GM21717 (cell line): Measurements from ENCODE around the gene YWHAB.

Source experiments
- ATAC-seq: cut with Tn5 transposase; IDR thresholded peaks from one replicate; pipeline ENCODE4 v1.9.1; 2021; ENCODE audit warnings: mild to moderate bottlenecking, moderate library complexity; ENCODE audit not compliant: unreplicated experiment

YWHAB gene

GRCh38 chr20:44911264-44911921 is 25.9 kb downstream of the YWHAB start:
- ATAC-seq, result no peak

DNA sequence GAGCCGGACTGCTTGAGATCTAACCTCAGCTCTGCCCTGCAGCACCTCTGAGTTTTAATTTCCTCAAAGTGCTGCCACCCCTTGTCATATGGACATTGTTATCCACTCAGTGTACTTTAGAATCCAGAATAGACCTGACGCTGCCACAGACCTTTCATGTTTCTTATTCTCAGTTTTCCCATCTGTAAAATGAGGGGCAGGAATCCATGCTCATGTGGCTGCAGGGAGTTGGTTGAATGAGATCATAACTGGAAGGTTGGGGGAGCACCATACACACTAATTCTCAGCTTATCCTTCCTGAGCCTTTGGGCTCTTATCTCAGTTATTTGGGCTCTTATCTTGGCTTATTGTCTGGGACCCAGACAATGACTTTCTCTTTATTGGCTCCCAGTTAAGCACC is 26.7 kb downstream of the YWHAB start:
- ATAC-seq, result no peak

- no peak for ATAC-seq
These were observed 29.4 kb downstream of the YWHAB start for GRCh38 chr20:44914924-44915323.

- ATAC-seq, result no peak
These were observed 31.1 kb downstream of the YWHAB start for GRCh38 chr20:44916586-44916985.

GRCh38 chr20:44917399-44917798 is 31.9 kb downstream of the YWHAB start:
- ATAC-seq, result no peak

- ATAC-seq, result no peak
These were observed 32.8 kb downstream of the YWHAB start for GRCh38 chr20:44918342-44918741.

DNA sequence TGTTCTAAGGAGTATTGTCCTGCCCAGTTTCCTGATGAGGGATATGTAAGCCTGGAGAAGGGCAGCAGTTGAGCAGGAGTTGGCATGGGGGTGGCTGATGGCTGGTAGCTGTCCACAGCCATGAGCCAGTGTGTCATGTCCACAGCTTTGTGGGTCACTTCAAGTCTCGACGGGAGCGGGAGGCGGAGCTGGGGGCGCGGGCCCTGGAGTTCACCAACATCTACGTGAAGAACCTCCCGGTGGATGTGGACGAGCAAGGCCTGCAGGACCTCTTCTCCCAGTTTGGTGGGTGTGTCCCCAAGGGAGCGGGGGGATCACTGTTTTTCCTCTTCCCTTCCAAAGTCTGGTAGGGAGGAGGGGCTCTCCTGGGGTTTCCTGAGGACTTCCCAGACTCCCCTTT is 33.3 kb downstream of the YWHAB start:
- ATAC-seq, result no peak

DNA sequence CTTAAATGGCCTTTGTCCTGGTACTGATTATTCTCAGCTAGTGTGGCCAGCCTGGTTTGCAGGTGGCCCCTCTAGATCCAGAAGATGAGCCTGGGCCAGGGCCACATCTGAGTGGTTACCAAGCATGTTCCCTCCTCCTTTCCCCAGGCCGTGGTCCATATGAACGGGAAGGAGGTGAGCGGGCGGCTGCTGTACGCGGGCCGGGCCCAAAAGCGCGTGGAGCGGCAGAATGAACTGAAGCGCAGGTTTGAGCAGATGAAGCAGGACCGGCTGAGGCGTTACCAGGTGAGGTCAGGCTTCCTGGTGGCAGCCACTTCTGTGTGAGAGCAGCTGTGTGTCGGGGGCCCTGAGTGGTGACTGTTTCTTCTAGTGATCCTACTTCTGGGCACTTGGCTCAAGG is 35.9 kb downstream of the YWHAB start:
- no peak for ATAC-seq

DNA sequence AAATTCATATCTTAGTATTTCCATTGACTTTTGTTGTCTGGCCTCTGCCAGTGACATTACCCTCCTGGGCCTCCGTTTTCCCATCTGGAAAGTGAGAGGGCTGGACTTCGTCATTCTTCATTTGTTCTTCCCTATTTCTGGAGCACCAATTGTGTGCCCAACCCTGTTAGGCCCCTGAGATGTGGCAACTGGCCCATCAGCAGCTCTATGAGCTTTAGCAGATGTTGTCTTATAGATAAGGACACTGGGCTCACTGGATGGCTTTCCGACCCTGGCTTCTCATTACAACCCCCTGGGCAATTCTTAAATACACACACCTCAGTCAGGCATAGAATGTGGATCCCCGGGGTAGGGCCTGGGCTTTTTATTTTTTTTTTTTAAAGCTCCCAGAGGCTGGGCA is 39.0 kb downstream of the YWHAB start:
- no peak for ATAC-seq

GRCh38 chr20:44928595-44928994 is 43.1 kb downstream of the YWHAB start:
- ATAC-seq, result no peak

DNA sequence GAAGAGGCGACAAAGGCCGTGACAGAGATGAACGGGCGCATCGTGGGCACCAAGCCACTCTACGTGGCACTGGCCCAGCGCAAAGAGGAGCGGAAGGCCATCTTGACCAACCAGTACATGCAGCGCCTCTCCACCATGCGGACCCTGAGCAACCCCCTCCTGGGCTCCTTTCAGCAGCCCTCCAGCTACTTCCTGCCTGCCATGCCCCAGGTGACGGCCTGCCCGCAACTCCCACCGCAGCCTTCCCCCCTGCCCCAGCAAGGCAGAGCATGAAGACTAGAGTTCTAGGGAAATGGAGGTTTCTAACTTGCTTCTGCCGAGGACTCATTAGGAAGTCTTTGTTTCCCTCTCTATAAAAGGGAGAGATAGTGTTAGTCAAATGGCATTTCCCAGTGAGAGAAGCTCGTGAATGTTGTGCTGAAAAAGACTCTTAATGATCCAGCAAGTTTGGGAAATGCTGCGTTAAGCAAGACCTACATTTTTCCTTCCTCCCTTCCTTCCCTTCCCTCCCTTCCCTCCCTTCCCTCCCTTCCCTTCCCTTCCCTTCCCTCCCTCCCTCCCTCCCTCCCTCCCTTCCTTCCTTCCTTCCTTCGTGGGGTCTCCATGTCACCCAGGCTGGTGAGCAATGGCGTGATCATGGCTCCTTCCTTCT is 45.1 kb downstream of the YWHAB start:
- no peak for ATAC-seq

DNA sequence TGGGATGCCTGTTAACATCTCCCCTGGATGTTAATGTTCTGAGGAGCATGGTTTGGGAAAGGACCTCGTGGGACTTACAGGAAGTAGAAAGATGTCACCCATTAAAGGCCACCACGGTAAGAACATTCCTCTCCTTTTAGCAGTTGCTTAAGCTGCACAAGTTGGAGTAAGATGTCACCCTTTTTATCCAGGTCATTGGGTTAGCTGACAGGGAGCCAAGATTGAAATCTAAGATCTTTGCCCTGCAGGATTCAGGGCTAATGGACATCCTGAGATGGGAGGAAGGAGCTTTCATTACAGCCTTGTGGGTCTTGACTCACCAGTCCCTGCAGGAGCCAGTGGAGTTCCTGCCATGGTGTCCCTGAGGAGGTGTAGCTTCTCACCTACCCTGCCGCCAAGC is 46.4 kb downstream of the YWHAB start:
- no peak for ATAC-seq

- ATAC-seq, result no peak
These were observed 47.4 kb downstream of the YWHAB start for GRCh38 chr20:44932916-44933315.

DNA sequence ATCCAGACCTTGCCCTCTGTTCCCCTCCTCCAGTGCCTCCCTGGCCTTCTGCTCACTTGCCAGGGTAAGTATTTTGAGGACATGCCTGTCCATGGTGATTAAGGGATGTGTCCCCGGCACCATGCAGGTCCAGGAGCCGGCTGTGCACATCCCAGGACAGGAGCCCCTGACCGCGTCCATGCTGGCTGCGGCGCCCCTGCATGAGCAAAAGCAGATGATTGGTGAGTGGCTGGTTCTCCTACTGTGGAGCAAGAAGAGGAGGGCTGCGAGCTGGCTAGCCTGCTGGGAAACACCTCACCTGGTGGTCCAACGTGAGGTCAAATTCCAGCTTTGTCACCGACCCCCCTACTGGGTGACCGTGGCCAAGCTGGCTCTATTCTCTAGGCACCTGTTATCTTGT is 51.0 kb downstream of the YWHAB start:
- ATAC-seq, result no peak

GRCh38 chr20:44938637-44939036 is 53.1 kb downstream of the YWHAB start:
- ATAC-seq, result no peak

DNA sequence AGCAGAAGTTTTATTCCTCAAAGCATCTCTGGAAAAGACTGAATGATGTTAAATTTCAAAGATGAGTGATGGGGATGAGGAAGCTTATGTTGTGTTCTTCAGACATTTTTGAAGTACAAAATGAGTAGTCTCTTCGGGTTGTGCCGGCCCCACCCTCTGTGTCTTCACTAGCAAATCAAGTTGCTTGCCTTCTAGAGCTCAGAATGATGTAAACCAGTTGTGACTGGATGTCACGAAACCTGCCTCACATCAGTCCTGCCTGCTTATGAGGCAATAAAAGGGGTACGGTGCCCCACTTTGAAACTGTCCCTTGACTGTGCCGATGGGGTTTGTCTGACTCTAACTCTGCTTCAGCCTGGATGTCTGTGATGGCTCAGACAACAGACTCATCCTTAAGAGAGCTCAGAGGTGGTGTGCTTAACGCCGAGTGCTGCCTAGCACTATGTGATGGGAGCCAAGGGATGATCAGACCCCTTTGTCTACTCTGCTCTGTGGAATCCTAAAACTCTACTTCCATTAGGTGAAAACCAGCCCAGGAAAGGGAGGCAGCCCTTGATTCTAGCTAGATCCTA is 55.7 kb downstream of the YWHAB start:
- no peak for ATAC-seq

DNA sequence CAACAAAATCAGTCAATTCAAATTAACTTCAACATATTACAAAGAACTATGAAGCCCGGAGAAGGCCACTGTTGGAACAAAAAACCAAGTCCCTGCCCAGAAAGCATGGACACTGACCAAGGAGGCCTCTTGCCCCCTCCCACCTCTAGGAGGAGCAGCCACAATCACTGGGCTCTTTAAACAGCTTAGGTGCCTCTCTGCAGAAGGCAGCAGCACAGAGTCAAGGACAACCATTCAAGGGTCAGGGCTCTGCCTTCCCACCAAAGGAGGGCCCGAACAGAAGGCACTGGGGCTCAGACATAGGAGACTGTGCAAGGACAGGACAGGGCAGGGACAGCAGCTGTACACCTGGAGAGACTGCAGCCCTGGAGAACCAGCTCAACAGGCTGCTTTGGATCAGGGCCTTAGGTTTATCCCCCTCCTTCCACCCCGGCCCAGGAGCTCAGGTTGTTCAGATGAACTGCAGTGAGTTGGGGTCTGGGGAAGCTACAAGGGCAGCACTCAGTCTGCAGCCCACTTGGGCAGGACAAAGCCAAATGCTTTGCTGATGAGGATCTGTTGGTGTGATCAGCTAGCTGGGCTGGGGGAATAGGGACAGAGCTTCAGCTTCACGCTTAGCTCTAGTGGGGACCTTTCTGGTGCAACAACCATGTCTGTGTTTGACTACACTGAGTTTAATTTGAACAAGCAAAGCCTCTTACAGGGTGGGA is 56.9 kb downstream of the YWHAB start:
- ATAC-seq, result no peak

DNA sequence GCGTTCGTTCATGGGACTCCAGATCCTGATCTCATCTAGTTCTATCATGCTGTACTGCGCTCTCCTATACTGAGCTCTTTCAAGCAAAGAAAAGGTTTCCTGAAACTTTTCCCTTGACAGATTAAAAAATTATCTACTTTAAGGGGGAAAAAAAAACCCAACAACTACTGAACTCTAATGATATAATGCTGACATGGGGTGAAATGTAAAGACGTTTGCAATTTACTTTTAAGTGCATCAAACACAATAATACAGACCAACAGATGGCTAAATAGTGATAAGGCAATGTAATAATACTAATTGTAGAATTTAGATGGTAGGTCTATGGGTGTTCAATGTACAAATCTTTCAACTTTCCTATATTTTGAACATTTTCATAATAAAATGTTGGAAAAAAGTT is 58.3 kb downstream of the YWHAB start:
- ATAC-seq, result no peak

DNA sequence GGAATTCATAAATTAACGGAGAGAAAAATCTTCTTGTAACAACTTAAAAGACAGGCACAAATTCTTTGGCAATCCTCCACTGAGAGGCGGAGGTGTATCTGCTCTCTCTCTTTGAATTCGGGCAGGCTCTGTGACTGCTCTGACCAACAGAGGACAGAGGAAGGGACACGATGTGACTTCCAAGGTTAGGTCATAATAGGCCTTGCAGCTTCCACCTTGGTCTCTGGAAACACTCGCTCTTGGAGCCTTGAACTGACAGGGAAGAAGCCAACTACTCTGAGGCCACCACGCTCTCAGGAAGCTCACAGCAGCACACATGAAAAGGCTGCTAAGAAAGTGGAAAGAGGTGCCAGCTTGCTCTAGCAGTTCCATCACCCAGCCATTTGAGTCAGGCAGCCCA is 59.8 kb downstream of the YWHAB start:
- ATAC-seq, result no peak

GRCh38 chr20:44946271-44946852 is 60.9 kb downstream of the YWHAB start:
- no peak for ATAC-seq

GRCh38 chr20:44948107-44948506 is 62.6 kb downstream of the YWHAB start:
- no peak for ATAC-seq

DNA sequence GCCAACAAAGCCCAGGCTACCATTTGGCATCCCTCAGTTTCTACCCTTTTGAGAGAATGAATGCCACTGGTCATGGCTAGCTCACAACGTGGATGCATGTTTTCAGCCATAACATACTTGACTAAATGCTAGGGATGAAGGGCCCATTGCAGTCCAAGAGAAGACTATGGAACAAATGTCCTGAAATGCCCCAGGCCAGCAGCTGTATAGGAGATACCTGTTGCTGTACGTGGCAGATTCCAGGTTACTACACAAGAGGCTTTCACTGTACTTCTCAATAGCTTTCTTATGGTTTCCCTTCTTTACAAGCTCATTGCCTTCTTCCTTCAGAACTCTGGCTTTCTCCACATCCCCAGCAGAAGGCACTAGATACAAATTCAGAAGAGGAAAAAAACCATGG is 63.0 kb downstream of the YWHAB start:
- no peak for ATAC-seq
